Measurements from ENCODE around the gene ZNF638.
"Not testable (repeated sequence)": the region's sequence is repeated elsewhere in the genome, so short reads cannot be mapped to it uniquely, and the experiment has no call there.

The ZNF638 gene

GRCh38 chr2:71331581-71332434 is at the start of gene ZNF638:
Gene ZNF638, plus strand, starts transcription at chr2:71331782. Its CDS starts 17,173 bp downstream, at chr2:71348955.
- peak; percentile 92 to 94 for DNase-seq

DNA sequence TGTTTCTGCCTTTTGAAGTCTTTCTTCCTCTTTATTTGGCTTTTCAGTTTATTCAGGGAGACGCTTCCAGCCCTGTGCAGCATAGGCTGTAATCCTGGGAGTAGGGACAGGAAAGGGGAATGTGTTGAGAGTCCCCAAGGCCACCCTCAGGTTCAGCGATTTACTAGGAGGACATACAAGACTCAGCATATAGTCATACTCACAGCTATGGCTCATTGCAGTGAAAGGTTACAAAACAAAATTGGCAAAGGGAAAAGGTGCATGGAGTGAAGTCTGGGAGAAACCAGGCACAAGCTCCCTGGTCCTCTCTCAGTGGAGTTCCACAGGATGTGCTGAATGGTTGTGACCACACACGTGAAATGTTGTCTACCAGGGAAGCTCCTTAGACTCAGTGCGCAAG is 49.6 kb upstream of the ZNF638 start:
- DNase-seq = no peak

GRCh38 chr2:71282493-71282892 is 49.1 kb upstream of the ZNF638 start:
- DNase-seq = no peak

DNA sequence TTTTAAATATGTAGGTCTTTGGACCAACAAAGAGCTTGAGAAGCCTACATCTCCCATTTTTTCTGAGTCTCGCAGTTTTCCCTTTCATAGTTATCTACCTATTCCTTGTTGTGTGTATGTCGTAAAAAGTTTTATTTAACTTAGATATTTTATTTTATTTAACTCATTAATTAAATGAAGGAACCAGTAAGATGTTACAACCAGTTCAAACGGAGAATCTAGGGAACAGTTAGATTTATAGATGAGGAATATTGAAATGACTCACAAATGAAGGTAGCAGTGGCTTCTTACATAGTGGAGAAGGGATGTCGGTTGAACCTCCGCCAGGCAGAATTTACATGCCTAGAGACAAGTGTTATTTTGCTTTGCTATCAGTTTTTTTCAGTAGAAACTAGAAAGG is 48.5 kb upstream of the ZNF638 start:
- DNase-seq = no peak

DNA sequence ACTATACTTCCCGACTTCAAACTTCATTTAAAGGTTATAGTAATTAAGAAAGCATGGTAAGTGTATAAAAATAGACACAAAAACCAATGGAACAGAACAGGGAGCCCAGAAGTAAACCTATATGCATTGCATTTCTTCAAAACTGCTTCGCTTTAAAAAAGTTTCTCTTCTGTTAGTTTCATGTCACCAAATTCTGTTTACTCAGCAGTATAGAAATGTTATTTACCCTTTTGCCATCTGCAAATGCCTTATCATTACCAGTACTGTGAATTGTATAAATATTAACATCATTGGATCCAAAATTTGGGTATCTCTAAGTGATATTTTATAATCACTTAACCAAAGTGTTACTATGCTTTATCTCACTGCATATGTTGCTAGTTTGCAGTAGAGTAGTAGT is 45.9 kb upstream of the ZNF638 start:
- DNase-seq = no peak

- DNase-seq = no peak
Observed at GRCh38 chr2:71291398-71291797, 40.2 kb upstream of the ZNF638 start.

GRCh38 chr2:71292159-71292558 is 39.4 kb upstream of the ZNF638 start:
- DNase-seq = no peak

GRCh38 chr2:71298914-71299313 is 32.7 kb upstream of the ZNF638 start:
- no peak for DNase-seq

DNA sequence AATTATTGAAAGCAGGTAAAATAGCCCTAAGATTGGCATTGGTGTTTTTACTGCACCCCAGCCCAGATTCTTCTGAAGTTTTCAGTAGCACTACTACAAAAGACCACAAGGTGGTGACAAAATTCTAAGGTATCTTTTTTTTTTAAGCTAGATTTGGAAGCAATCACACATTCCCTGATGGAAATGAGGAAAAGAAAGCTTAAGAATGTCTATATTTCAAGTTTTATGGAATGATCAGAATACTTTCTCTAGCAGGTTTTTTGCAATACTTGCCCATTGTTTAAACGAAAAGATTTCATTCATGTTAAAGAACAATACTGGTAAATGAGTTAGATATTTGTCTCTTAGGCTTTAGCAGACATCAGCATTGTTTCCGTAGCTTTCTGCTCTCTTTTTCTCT is 32.1 kb upstream of the ZNF638 start:
- peak in 1 of 2 donors; percentile 46 for DNase-seq

DNA sequence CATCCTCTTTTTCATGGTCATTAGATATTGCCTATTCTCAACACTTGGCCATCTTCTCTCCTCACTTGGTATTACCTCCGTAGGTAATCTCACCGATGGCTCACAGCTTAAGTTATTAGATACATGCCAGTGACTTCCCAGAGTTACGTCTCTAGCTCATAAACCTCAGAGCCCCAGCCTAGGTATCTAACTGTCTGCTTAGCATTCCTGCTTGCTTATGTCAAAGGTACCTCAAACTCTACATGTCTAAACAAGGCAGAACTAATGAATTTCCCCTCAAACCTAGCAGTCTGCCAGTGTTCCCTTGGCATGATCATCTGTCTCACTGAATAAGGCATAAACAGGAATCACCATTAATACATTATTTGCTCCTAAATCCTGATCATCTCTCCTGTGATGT is 27.7 kb upstream of the ZNF638 start:
- no peak for DNase-seq

- no peak for DNase-seq
Observed at GRCh38 chr2:71306762-71307161, 24.8 kb upstream of the ZNF638 start.

- no peak for DNase-seq
Observed at GRCh38 chr2:71313016-71313766, 18.4 kb upstream of the ZNF638 start.

DNA sequence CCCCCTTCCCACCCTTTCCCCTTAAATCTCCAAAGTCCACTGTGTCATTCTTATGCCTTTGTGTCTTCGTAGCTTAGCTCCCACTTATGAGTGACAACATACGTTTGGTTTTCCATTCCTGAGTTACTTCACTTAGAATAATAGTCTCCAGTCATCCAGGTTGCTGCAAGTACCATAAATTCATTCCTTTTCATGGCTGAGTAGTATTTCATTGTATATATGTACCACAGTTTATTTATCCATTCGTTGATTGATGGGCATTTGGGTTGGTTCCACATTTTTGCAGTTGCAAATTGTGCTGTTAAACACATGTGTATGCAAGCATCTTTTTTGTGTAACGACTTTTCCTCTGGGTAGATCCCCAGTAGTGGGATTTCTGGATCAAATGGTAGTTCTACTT is 14.5 kb upstream of the ZNF638 start:
- DNase-seq = no peak

DNA sequence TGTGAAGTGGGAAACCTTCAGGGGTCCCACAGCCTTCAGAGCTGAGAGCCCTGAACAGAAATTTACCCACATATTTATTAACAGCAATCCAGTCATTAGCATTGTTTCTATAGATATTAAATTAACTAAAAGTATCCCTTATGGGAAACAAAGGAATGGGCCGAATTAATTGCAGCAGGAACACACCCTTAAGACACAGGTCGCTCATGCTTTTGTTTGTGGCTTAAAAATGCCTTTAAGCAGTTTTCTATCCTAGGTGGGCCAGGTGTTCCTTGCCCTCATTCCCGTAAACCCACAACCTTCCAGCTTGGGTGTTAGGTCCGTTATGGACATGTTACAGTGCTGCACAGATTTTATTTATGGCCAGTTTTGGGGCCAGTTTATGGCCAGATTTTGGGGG is 13.7 kb upstream of the ZNF638 start:
- DNase-seq = not testable (repeated sequence)

GRCh38 chr2:71323386-71323785 is 8.2 kb upstream of the ZNF638 start:
- DNase-seq = no peak

DNA sequence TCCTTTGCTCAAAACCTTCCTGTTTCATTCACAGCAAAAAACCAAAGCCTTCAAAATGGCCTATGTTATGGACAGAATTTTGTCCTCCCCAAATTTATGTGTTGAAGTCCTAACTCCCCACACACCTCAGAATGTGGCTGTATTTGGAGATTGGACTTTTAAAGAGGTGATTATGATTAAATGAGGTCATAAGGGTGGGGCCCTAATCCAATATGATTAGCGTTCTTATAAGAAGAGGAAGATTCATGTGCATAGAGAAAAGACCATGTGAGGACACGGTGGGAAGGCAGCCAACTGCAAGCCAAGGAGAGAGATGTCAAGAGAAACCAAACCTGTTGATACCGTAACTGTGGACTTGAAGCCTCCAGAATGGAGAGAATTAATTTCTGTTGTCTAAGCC is 4.6 kb upstream of the ZNF638 start:
- no peak for DNase-seq

- DNase-seq = no peak
Observed at GRCh38 chr2:71327916-71328315, 3.7 kb upstream of the ZNF638 start.

DNA sequence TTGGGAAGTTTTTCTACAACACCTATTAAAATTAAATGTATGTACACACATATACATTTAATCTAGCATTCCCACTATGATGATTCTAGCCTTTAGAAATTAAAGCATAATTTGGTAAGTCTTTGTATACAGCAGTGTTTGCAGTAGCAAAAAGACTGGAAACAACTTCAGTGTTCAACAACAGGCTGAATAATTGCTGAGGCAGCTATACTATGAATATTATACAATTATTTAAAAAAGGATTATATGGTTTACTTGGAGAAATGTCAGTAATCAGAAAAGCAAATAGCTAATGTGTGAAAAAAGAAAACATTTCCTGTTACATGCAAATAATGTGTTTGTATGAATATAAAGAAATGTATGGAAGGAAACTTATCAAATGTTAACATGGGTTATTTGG is 1.4 kb upstream of the ZNF638 start:
- DNase-seq = no peak

DNA sequence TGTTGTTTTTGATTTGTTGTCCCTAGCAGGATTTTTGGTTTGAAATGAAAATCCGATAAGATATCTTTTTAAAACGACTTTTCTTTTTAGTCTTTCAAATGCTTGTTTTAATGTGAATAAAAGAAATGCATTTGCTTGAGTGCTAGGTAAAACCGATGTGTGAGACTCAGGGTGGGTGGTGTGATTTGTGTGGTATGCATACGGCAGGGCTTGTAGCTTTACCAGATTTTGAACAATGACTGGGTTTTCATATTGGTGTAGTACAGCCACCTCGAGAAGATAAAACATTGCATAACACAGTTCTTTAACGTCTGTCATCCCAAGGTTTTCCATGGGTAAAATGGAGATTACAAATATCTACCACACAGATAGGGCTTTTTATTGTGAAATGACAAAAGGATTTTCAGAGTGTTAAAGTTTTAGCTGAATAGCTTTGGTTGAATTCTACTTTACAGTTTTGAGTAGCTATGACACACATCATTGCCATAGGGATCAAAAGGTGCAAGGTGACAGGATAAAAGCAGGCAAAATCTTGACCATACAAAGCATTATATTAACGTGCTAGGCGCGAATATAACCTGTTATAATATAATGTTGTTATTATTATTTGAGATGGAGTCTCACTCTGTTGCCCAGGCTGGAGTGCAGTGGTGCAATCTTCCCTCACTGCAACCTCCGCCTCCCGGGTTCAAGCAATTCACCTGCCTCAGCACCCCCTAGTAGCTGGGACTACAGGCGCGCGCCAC is 824 bp upstream of the ZNF638 start:
- DNase-seq = no peak

- DNase-seq = not testable (repeated sequence)
Observed at GRCh38 chr2:71331331-71331580, 326 bp upstream of the ZNF638 start.

DNA sequence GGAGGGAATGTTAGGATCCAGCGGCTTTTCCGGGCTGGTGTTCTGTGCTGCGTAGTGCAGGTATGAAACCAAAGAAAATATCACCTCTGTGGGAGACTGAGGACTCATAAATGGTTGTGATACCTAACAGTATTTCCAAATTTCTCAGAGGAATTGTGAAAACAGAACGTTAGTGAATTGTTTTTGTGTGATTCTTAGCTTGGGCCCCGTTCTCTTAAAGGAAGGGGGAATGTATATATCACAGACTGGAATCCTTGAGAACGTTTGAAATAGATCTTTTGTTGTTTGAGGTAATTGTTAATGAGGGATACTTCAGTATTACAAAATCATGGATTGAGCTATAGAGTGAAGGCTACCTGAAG is 834 bp downstream of the ZNF638 start:
- DNase-seq = no peak

- DNase-seq = no peak
Observed at GRCh38 chr2:71333619-71334018, 2.0 kb downstream of the ZNF638 start.

GRCh38 chr2:71336384-71336783 is 4.8 kb downstream of the ZNF638 start:
- no peak for DNase-seq

DNA sequence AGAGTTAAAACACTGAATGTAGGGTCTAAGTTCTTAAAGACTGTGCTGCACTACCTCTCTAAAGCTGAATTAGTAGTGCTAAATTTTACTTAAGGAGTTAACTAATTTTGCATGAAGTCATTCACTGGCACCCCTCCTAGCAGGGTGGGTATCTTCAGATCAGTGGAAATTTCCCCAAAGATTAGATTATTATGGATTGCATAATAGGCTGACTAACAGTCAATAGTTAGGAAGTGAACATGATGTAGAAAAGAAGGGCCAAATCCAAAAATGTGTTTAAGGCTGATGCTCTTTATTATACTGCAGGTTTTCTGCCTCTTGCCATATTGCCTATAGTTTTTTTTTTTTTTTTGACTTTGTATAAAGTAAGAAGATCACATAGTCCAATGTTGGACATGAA is 5.2 kb downstream of the ZNF638 start:
- no peak for DNase-seq
